Liver (tissue), 9 donors: Measurements from ENCODE around the gene PPP3CB. TPM values are rescaled to one million over a fixed set of nuclear protein-coding genes. Genes with fewer than 3 reads are reported as not detected.

Experiments
- DNase-seq: peaks from one replicate; pipeline ENCODE4 v3.0.0-alpha.2; 2017; ENCODE audit warnings: low spot score
- H3K27ac ChIP-seq, 2 donors: one replicate each; pipeline ENCODE4 v1.7.0; 2013; ENCODE audit warnings: inconsistent platforms in 2 of 2, low read length in 2 of 2, control low read depth in 1 of 2, low read depth in 1 of 2, mild to moderate bottlenecking in 1 of 2
- H3K27me3 ChIP-seq, 4 donors: one replicate each; pipeline versions ENCODE4 v1.6.1 to v1.7.0; 2013; ENCODE audit warnings: low read length in 3 of 4, inconsistent platforms in 1 of 4, mild to moderate bottlenecking in 1 of 4, moderate library complexity in 1 of 4; ENCODE audit not compliant: control insufficient read depth in 4 of 4, insufficient read depth in 4 of 4
- H3K36me3 ChIP-seq, 4 donors: one replicate each; pipeline versions ENCODE4 v1.6.1 to v1.7.0; 2013; ENCODE audit warnings: low read length in 3 of 4, mild to moderate bottlenecking in 3 of 4, low read depth in 1 of 4, moderate library complexity in 1 of 4; ENCODE audit not compliant: control insufficient read depth in 4 of 4, insufficient read depth in 3 of 4
- H3K4me1 ChIP-seq, 4 donors: one replicate each; pipeline versions ENCODE4 v1.6.1 to v1.7.0; 2013; ENCODE audit warnings: low read length in 3 of 4, mild to moderate bottlenecking in 3 of 4, moderate library complexity in 1 of 4; ENCODE audit not compliant: control insufficient read depth in 4 of 4, insufficient read depth in 4 of 4
- H3K4me3 ChIP-seq, 3 donors: one replicate each; pipeline versions ENCODE4 v1.6.1 to v1.7.0; 2013; ENCODE audit warnings: low read length in 3 of 3, control low read depth in 1 of 3, low read depth in 1 of 3, mild to moderate bottlenecking in 1 of 3
- H3K9ac ChIP-seq, 2 donors: one replicate each; pipeline ENCODE4 v1.7.0; 2013; ENCODE audit warnings: low read length in 2 of 2, mild to moderate bottlenecking in 2 of 2, moderate library complexity in 2 of 2, control low read depth in 1 of 2, low read depth in 1 of 2
- H3K9me3 ChIP-seq, 4 donors: one replicate each; pipeline versions ENCODE4 v1.6.1 to v1.7.0; 2013; ENCODE audit warnings: low read length in 3 of 4; ENCODE audit not compliant: control insufficient read depth in 4 of 4
- ATF3 ChIP-seq: IDR thresholded peaks from 2 replicates; pipeline ENCODE4 v1.6.1; 2016; ENCODE audit warnings: antibody characterized with exemption
- FOXA1 ChIP-seq: IDR thresholded peaks from 2 replicates; pipeline ENCODE4 v1.6.1; 2016; ENCODE audit warnings: antibody characterized with exemption
- GABPA ChIP-seq, 2 donors: IDR thresholded peaks in 1 of 2; conservative IDR thresholded peaks in 1 of 2; 2 replicates each; pipeline ENCODE4 v1.6.1; 2016; ENCODE audit warnings: antibody characterized with exemption in 2 of 2, mild to moderate bottlenecking in 1 of 2, moderate library complexity in 1 of 2
- HNF4A ChIP-seq, 2 donors: conservative IDR thresholded peaks; 2 replicates each; pipeline ENCODE4 v1.6.1; 2016; ENCODE audit warnings: antibody characterized with exemption in 2 of 2, mild to moderate bottlenecking in 2 of 2
- HNF4G ChIP-seq: IDR thresholded peaks from 2 replicates; pipeline ENCODE4 v1.6.1; 2016; ENCODE audit warnings: antibody characterized with exemption
- MAX ChIP-seq: IDR thresholded peaks from 2 replicates; pipeline ENCODE4 v1.6.1; 2016; ENCODE audit warnings: antibody characterized with exemption
- NR2F2 ChIP-seq: IDR thresholded peaks from 2 replicates; pipeline ENCODE4 v1.6.1; 2016; ENCODE audit warnings: antibody characterized with exemption
- RAD21 ChIP-seq, 2 donors: IDR thresholded peaks; 2 replicates each; pipeline ENCODE4 v1.6.1; 2016; ENCODE audit warnings: antibody characterized with exemption in 2 of 2, mild to moderate bottlenecking in 2 of 2
- REST ChIP-seq: IDR thresholded peaks from 2 replicates; pipeline ENCODE4 v1.6.1; 2016; ENCODE audit warnings: antibody characterized with exemption, mild to moderate bottlenecking
- YY1 ChIP-seq: IDR thresholded peaks from 2 replicates; pipeline ENCODE4 v1.6.1; 2016; ENCODE audit warnings: antibody characterized with exemption, mild to moderate bottlenecking
- WGBS: extraction: QIAGEN DNeasy Blood & Tissue Kit; methylation state at CpG from one replicate; pipeline ENCODE4 v1.1.7; 2013; 5-methylcytosine and 5-hydroxymethylcytosine counted together
- polyA plus RNA-seq, 2 donors: library from polyadenylated mRNA; stranded (reverse) in 1 of 2; unstranded in 1 of 2; fragments of 200-250 nt in 1 of 2; fragments of >200 nt in 1 of 2; fragmentation: Nextera tagmentation in 1 of 2; extraction: Ambion mirVana in 1 of 2; gene quantifications; one replicate each; pipeline versions ENCODE4 v1.2.1 to v1.2.3, GENCODE V29; 2013 to 2015
- total RNA-seq, 2 donors: library from RNA; depleted of rRNA; stranded (reverse); fragments of >200 nt; gene quantifications; one replicate each; pipeline ENCODE4 v1.2.3, GENCODE V29; 2014
- TF ChIP-seq, protein P1 (sequence below): IDR thresholded peaks from 2 replicates; pipeline ENCODE4 v1.6.1; 2016; ENCODE audit warnings: antibody characterized with exemption
- TF ChIP-seq, protein P2 (sequence below): fragments of 150-350 bp; IDR thresholded peaks from 2 replicates; pipeline ENCODE4 v1.5.1; 2017; ENCODE audit warnings: improper control_type of control experiment, low read depth, low read length; ENCODE audit not compliant: missing input control
- donor health status: healthy.
- donor health status: healthy.
- donor health status: healthy.
- donor health status: healthy.
- donor health status: healthy.

Gene PPP3CB
- total and polyA plus RNA-seq, 4 donors: 5.7 to 22.4 (median 11.4) TPM

- H3K9me3 ChIP-seq: no peaks in the 10 kb centered on the region
- no peak overlapping the region for H3K9ac ChIP-seq
- H3K4me1 ChIP-seq: no peaks in the 10 kb centered on the region
- DNase-seq: no peak
- 93% methylated on average over 1 of the region's 1 CpG for WGBS
- H3K27ac ChIP-seq: no peak overlapping the region
- no peak overlapping the region for H3K4me3 ChIP-seq
- TF ChIP-seq RAD21 (IDR thresholded peaks at IDR 0.05): no peak
- no peak for TF ChIP-seq FOXA1
- TF ChIP-seq, protein P1, sequence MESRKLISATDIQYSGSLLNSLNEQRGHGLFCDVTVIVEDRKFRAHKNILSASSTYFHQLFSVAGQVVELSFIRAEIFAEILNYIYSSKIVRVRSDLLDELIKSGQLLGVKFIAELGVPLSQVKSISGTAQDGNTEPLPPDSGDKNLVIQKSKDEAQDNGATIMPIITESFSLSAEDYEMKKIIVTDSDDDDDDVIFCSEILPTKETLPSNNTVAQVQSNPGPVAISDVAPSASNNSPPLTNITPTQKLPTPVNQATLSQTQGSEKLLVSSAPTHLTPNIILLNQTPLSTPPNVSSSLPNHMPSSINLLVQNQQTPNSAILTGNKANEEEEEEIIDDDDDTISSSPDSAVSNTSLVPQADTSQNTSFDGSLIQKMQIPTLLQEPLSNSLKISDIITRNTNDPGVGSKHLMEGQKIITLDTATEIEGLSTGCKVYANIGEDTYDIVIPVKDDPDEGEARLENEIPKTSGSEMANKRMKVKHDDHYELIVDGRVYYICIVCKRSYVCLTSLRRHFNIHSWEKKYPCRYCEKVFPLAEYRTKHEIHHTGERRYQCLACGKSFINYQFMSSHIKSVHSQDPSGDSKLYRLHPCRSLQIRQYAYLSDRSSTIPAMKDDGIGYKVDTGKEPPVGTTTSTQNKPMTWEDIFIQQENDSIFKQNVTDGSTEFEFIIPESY: no peak
- TF ChIP-seq YY1: no peak
- no peaks in the 10 kb centered on the region for H3K27me3 ChIP-seq
- H3K36me3 ChIP-seq: peaks cover 3 to 22% (median 10%) of the 10 kb centered on the region in 4 donors
Measured at GRCh38 chr10:73439605-73440312, 56.1 kb downstream of the PPP3CB start.

DNA sequence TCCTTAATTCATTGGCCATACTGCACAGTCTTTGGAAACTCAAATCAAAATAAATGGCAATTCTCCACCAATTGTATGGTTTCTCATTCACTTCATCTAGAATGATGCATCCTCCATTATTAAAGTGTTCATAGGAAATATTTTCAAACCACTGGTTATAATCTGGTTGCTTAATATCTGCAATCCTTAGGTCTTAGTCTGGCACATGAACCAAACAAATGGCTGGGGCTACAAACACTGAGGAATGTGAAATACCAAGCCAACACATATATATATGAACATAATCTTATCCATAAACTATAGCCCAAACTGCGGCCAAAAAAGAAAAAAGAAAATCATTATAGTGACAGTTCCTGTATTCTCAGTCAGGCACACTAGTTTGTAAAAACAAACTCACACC lies 56.8 kb downstream of the PPP3CB start:
- Histone ChIP-seq H3K9me3 (no peaks in the 10 kb centered on the region), H3K27ac (no peak overlapping the region), H3K4me3 (no peak overlapping the region), H3K27me3 (no peaks in the 10 kb centered on the region), H3K4me1 (no peaks in the 10 kb centered on the region), H3K36me3 (peaks cover 1 to 17% (median 7%) of the 10 kb centered on the region in 4 donors), H3K9ac (no peak overlapping the region)
- DNase-seq: no peak
- TF ChIP-seq NR2F2 (no peak), ATF3 (no peak), REST (no peak), GABPA (IDR thresholded peaks at IDR 0.05 in 1 of 2, conservative IDR thresholded peaks at IDR 0.05 in 1 of 2) (no peak), HNF4A (conservative IDR thresholded peaks at IDR 0.05) (no peak), FOXA1 (no peak), HNF4G (no peak), MAX (no peak)
- TF ChIP-seq, protein P2, sequence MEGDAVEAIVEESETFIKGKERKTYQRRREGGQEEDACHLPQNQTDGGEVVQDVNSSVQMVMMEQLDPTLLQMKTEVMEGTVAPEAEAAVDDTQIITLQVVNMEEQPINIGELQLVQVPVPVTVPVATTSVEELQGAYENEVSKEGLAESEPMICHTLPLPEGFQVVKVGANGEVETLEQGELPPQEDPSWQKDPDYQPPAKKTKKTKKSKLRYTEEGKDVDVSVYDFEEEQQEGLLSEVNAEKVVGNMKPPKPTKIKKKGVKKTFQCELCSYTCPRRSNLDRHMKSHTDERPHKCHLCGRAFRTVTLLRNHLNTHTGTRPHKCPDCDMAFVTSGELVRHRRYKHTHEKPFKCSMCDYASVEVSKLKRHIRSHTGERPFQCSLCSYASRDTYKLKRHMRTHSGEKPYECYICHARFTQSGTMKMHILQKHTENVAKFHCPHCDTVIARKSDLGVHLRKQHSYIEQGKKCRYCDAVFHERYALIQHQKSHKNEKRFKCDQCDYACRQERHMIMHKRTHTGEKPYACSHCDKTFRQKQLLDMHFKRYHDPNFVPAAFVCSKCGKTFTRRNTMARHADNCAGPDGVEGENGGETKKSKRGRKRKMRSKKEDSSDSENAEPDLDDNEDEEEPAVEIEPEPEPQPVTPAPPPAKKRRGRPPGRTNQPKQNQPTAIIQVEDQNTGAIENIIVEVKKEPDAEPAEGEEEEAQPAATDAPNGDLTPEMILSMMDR: no peak
- TF ChIP-seq, protein P1: no peak
- WGBS: 91% methylated on average over 1 of the region's 1 CpG
